SK-N-SH treated with all-trans-retinoic acid at 6 μM for 48 hours (cell line): Measurements from ENCODE around the gene ANKRD13D.
A peak's percentile ranks its signal among the peaks of the same experiment; 100 is the strongest.

Source experiments
- ATAC-seq: fragments of 200-7000 bp; cut with Tn5 transposase; 3 replicates; pipeline ENCODE4 v1.9.1; 2020; ENCODE audit warnings: mild to moderate bottlenecking, moderate library complexity
- ARNTL ChIP-seq: fragments of 450-650 bp; formaldehyde crosslinking; IDR thresholded peaks from 2 replicates; pipeline ENCODE4 v1.5.0; 2020; ENCODE audit warnings: low read depth, mild to moderate bottlenecking, moderate library complexity, borderline replicate concordance
- CSDC2 ChIP-seq: fragments of 250-450 bp; sonication (Bioruptor Pico); IDR thresholded peaks from 2 replicates; pipeline ENCODE4 v1.5.0; 2020; ENCODE audit warnings: mild to moderate bottlenecking, moderate library complexity
- ESRRG ChIP-seq: fragments of 250-450 bp; sonication (Bioruptor Pico); IDR thresholded peaks from 2 replicates; pipeline ENCODE4 v1.6.1; 2021; ENCODE audit warnings: mild to moderate bottlenecking
- ISL1 ChIP-seq: fragments of 250-450 bp; sonication (Bioruptor Pico); IDR thresholded peaks from 2 replicates; pipeline ENCODE4 v2.1.2; 2022; ENCODE audit warnings: mild to moderate bottlenecking, moderate library complexity
- OSR1 ChIP-seq: fragments of 250-450 bp; sonication (Bioruptor Pico); IDR thresholded peaks from 2 replicates; pipeline ENCODE4 v1.8.0; 2022; ENCODE audit warnings: moderate library complexity, mild to moderate bottlenecking, inconsistent platforms
- PPARA ChIP-seq: fragments of 250-450 bp; sonication (Bioruptor Pico); IDR thresholded peaks from 2 replicates; pipeline ENCODE4 v1.5.0; 2020; ENCODE audit warnings: mild to moderate bottlenecking, borderline replicate concordance
- RARB ChIP-seq: fragments of 250-450 bp; sonication (Bioruptor Pico); IDR thresholded peaks from 2 replicates; pipeline ENCODE4 v1.8.0; 2021; ENCODE audit warnings: mild to moderate bottlenecking, moderate library complexity
- SNAI2 ChIP-seq: fragments of 250-450 bp; sonication (Bioruptor Pico); IDR thresholded peaks from 2 replicates; pipeline ENCODE4 v1.5.0; 2020; ENCODE audit warnings: mild to moderate bottlenecking, moderate library complexity
- TCF4 ChIP-seq: fragments of 250-450 bp; sonication (Bioruptor Pico); IDR thresholded peaks from 2 replicates; pipeline ENCODE4 v1.8.0; 2021; ENCODE audit warnings: mild to moderate bottlenecking, moderate library complexity, borderline replicate concordance
- TOX ChIP-seq: fragments of 250-450 bp; sonication (Bioruptor Pico); IDR thresholded peaks from 2 replicates; pipeline ENCODE4 v1.8.0; 2021; ENCODE audit warnings: mild to moderate bottlenecking, moderate library complexity, borderline replicate concordance
- ZC3H10 ChIP-seq: fragments of 250-450 bp; sonication (Bioruptor Pico); IDR thresholded peaks from 2 replicates; pipeline ENCODE4 v1.5.1; 2021; ENCODE audit warnings: mild to moderate bottlenecking, moderate library complexity
- ZFP3 ChIP-seq: fragments of 250-450 bp; sonication (Bioruptor Pico); IDR thresholded peaks from 2 replicates; pipeline ENCODE4 v1.5.0; 2020; ENCODE audit warnings: mild to moderate bottlenecking, moderate library complexity
- ZFP30 ChIP-seq: fragments of 450-650 bp; formaldehyde crosslinking; IDR thresholded peaks from 2 replicates; pipeline ENCODE4 v1.5.0; 2022; ENCODE audit warnings: mild to moderate bottlenecking, moderate library complexity
- ZNF565 ChIP-seq: fragments of 450-650 bp; formaldehyde crosslinking; conservative IDR thresholded peaks from 2 replicates; pipeline ENCODE4 v1.5.0; 2020; ENCODE audit warnings: low read depth, mild to moderate bottlenecking, moderate library complexity
- ZNF70 ChIP-seq: fragments of 450-650 bp; formaldehyde crosslinking; IDR thresholded peaks from 2 replicates; pipeline ENCODE4 v1.5.0; 2020; ENCODE audit warnings: mild to moderate bottlenecking, moderate library complexity
- ZNF8 ChIP-seq: fragments of 450-650 bp; formaldehyde crosslinking; IDR thresholded peaks from 2 replicates; pipeline ENCODE4 v1.5.0; 2020; ENCODE audit warnings: mild to moderate bottlenecking, moderate library complexity
- TF ChIP-seq, protein P1 (sequence below): fragments of 250-450 bp; sonication (Bioruptor Pico); IDR thresholded peaks from 2 replicates; pipeline ENCODE4 v1.8.0; 2020; ENCODE audit warnings: mild to moderate bottlenecking, moderate library complexity, borderline replicate concordance
- TF ChIP-seq, protein P2 (sequence below): fragments of 250-450 bp; sonication (Bioruptor Pico); IDR thresholded peaks from 2 replicates; pipeline ENCODE4 v1.8.0; 2021; ENCODE audit warnings: low read depth, mild to moderate bottlenecking, moderate library complexity, borderline replicate concordance
- TF ChIP-seq, protein P3 (sequence below): fragments of 250-450 bp; sonication (Bioruptor Pico); IDR thresholded peaks from 2 replicates; pipeline ENCODE4 v1.5.0; 2020; ENCODE audit warnings: mild to moderate bottlenecking, moderate library complexity
- TF ChIP-seq, protein P4 (sequence below): fragments of 250-450 bp; sonication (Bioruptor Pico); IDR thresholded peaks from 2 replicates; pipeline ENCODE4 v1.5.1; 2020; ENCODE audit warnings: low read depth, mild to moderate bottlenecking, moderate library complexity
- TF ChIP-seq, protein P5 (sequence below): fragments of 250-450 bp; sonication (Bioruptor Pico); IDR thresholded peaks from 2 replicates; pipeline ENCODE4 v1.5.1; 2021; ENCODE audit warnings: mild to moderate bottlenecking, moderate library complexity

The ANKRD13D gene

DNA sequence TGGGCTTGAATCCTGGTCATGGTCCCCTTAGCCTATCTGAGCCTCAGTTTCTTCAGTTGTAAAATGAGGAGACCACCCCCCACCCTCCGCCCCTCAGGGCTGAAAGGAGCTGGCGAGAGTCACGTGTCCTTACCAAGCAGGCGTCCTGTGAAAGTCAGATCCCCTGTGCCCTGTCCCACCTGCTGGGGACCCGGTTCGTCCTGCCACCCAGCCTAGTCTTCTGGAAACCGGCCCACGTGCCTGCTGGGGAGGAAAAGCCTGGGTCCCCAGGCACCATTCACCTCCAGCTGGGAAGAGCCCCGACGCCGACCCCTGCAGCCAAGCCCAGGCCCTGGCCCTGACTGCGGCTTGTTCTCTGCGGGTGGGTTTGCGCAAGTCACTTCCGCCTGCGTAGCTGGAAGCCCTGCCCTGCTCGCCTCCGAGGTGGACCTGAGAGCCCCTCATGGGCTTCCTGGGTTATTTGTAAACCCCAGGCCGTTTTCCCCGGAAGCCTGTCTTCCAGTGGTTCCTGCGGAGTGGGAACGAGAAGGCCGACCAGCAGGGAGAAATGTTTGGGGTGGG is 13.5 kb downstream of the ANKRD13D start:
- peak; percentile 4 for ATAC-seq
- TF ChIP-seq, protein P1, sequence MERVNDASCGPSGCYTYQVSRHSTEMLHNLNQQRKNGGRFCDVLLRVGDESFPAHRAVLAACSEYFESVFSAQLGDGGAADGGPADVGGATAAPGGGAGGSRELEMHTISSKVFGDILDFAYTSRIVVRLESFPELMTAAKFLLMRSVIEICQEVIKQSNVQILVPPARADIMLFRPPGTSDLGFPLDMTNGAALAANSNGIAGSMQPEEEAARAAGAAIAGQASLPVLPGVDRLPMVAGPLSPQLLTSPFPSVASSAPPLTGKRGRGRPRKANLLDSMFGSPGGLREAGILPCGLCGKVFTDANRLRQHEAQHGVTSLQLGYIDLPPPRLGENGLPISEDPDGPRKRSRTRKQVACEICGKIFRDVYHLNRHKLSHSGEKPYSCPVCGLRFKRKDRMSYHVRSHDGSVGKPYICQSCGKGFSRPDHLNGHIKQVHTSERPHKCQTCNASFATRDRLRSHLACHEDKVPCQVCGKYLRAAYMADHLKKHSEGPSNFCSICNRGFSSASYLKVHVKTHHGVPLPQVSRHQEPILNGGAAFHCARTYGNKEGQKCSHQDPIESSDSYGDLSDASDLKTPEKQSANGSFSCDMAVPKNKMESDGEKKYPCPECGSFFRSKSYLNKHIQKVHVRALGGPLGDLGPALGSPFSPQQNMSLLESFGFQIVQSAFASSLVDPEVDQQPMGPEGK (CRISPR knock-in tag): no peak
- no peak for TF ChIP-seq ZC3H10 (CRISPR knock-in tag)
- no peak for TF ChIP-seq PPARA
- TF ChIP-seq, protein P2, sequence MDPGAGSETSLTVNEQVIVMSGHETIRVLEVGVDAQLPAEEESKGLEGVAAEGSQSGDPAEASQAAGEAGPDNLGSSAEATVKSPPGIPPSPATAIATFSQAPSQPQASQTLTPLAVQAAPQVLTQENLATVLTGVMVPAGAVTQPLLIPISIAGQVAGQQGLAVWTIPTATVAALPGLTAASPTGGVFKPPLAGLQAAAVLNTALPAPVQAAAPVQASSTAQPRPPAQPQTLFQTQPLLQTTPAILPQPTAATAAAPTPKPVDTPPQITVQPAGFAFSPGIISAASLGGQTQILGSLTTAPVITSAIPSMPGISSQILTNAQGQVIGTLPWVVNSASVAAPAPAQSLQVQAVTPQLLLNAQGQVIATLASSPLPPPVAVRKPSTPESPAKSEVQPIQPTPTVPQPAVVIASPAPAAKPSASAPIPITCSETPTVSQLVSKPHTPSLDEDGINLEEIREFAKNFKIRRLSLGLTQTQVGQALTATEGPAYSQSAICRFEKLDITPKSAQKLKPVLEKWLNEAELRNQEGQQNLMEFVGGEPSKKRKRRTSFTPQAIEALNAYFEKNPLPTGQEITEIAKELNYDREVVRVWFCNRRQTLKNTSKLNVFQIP (CRISPR knock-in tag): no peak
- TF ChIP-seq RARB: no peak
- TF ChIP-seq ZFP30: no peak
- TF ChIP-seq, protein P3, sequence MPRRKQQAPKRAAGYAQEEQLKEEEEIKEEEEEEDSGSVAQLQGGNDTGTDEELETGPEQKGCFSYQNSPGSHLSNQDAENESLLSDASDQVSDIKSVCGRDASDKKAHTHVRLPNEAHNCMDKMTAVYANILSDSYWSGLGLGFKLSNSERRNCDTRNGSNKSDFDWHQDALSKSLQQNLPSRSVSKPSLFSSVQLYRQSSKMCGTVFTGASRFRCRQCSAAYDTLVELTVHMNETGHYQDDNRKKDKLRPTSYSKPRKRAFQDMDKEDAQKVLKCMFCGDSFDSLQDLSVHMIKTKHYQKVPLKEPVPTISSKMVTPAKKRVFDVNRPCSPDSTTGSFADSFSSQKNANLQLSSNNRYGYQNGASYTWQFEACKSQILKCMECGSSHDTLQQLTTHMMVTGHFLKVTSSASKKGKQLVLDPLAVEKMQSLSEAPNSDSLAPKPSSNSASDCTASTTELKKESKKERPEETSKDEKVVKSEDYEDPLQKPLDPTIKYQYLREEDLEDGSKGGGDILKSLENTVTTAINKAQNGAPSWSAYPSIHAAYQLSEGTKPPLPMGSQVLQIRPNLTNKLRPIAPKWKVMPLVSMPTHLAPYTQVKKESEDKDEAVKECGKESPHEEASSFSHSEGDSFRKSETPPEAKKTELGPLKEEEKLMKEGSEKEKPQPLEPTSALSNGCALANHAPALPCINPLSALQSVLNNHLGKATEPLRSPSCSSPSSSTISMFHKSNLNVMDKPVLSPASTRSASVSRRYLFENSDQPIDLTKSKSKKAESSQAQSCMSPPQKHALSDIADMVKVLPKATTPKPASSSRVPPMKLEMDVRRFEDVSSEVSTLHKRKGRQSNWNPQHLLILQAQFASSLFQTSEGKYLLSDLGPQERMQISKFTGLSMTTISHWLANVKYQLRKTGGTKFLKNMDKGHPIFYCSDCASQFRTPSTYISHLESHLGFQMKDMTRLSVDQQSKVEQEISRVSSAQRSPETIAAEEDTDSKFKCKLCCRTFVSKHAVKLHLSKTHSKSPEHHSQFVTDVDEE: no peak
- TF ChIP-seq ZNF8 (CRISPR knock-in tag): no peak
- TF ChIP-seq ISL1 (CRISPR knock-in tag): no peak
- no peak for TF ChIP-seq ZNF565 (CRISPR knock-in tag)
- TF ChIP-seq TCF4 (CRISPR knock-in tag): no peak
- TF ChIP-seq, protein P4, sequence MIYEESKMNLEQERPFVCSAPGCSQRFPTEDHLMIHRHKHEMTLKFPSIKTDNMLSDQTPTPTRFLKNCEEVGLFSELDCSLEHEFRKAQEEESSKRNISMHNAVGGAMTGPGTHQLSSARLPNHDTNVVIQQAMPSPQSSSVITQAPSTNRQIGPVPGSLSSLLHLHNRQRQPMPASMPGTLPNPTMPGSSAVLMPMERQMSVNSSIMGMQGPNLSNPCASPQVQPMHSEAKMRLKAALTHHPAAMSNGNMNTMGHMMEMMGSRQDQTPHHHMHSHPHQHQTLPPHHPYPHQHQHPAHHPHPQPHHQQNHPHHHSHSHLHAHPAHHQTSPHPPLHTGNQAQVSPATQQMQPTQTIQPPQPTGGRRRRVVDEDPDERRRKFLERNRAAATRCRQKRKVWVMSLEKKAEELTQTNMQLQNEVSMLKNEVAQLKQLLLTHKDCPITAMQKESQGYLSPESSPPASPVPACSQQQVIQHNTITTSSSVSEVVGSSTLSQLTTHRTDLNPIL (CRISPR knock-in tag): no peak
- TF ChIP-seq ZFP3 (CRISPR knock-in tag): no peak
- TF ChIP-seq, protein P5, sequence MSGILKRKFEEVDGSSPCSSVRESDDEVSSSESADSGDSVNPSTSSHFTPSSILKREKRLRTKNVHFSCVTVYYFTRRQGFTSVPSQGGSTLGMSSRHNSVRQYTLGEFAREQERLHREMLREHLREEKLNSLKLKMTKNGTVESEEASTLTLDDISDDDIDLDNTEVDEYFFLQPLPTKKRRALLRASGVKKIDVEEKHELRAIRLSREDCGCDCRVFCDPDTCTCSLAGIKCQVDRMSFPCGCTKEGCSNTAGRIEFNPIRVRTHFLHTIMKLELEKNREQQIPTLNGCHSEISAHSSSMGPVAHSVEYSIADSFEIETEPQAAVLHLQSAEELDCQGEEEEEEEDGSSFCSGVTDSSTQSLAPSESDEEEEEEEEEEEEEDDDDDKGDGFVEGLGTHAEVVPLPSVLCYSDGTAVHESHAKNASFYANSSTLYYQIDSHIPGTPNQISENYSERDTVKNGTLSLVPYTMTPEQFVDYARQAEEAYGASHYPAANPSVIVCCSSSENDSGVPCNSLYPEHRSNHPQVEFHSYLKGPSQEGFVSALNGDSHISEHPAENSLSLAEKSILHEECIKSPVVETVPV (CRISPR knock-in tag): no peak
- no peak for TF ChIP-seq ARNTL (CRISPR knock-in tag)

DNA sequence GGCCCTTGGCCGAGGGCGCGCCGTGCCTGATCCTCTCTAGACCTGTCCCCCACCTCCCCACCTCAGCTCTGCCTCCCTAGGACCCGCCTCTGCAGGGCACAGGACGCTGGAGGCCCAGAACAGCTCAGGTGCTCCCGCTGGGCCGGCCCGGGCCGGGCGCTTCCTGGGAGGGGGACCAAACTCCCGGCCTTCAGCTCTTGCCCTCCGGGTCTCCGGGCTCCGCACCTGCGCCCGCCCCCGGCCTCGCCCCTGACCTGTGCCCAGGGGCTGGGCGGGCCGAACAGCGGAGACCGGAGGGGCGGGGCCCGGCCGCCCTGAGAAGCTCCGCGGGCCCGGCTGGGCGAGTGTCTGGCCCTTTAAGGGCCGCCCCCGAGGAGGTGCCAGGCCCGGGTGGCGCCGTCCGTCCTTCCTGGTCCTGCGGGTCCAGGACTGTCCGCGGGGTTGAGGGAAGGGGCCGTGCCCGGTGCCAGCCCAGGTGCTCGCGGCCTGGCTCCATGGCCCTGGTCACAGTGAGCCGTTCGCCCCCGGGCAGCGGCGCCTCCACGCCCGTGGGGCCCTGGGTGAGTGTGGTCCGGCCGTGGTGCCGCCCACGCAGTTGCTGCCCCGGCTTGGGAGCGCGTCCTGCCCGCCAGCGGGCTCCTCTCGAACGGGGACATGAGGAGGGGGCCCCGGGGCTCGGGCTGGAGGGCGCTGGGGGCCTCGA is 14.2 kb downstream of the ANKRD13D start, which contains the start of gene SSH3:
SSH3 (plus strand) TSS at position 399 of the 703 bp plus-strand sequence; CDS start at position 495, 96 bp downstream.
- TF ChIP-seq ZNF70: no peak
- TF ChIP-seq SNAI2: no peak
- no peak for TF ChIP-seq ZFP3 (CRISPR knock-in tag)
- no peak for TF ChIP-seq OSR1
- no peak for TF ChIP-seq RARB
- TF ChIP-seq ARNTL (CRISPR knock-in tag): no peak
- no peak for TF ChIP-seq TOX (CRISPR knock-in tag)
- TF ChIP-seq ZC3H10 (CRISPR knock-in tag): no peak
- TF ChIP-seq, protein P1 (CRISPR knock-in tag): no peak
- no peak for TF ChIP-seq ESRRG (CRISPR knock-in tag)
- TF ChIP-seq, protein P4 (CRISPR knock-in tag): no peak
- TF ChIP-seq, protein P2 (CRISPR knock-in tag): no peak
- TF ChIP-seq CSDC2: no peak
- no peak for TF ChIP-seq ZNF565 (CRISPR knock-in tag)
- no peak for TF ChIP-seq PPARA
- no peak for TF ChIP-seq ISL1 (CRISPR knock-in tag)
- TF ChIP-seq ZFP30: no peak
- TF ChIP-seq, all 23 proteins: peak for 0
- ATAC-seq: peak; percentile 92
